22Rv1 (cell line): Measurements from ENCODE around the gene PNPLA3.
"Not testable (repeated sequence)": the region's sequence is repeated elsewhere in the genome, so short reads cannot be mapped to it uniquely, and the experiment has no call there.

ENCODE experiments used
- H3K27ac ChIP-seq: fragments of 450-650 bp; 2 replicates; pipeline ENCODE4 v1.5.1; 2017
- ZFX ChIP-seq: fragments of 450-650 bp; IDR thresholded peaks from 2 replicates; pipeline ENCODE4 v1.6.1; 2017; ENCODE audit warnings: antibody characterized with exemption, borderline replicate concordance
- TF ChIP-seq, protein P1 (sequence below): fragments of 450-650 bp; IDR thresholded peaks from 2 replicates; pipeline ENCODE4 v1.5.1; 2017; ENCODE audit warnings: mild to moderate bottlenecking

PNPLA3 gene

DNA sequence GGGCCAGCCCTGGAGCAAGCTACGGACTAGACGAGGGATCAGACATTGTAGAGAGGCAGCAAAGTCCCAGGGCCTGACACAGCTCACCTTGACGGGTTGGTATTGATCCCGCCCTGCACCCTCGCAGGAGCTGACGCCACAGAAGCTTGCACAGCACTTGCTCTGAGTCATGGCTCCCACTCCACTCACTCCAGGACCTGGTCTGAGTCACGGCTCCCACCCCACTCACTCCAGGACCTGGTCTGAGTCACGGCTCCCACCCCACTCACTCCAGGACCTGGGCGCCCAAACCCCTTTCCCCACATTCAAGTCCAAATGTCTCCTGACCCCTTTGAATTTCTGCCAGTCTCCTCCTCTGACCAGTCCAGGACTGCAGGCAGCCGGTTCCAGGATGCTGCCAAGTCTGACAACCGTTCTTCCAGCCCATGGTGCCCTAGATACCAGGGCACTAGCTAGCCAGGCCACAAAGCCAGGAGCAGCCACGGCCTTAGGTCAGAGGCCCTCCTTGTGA, 25.8 kb upstream of the PNPLA3 start:
- no peak overlapping the region for H3K27ac ChIP-seq

DNA sequence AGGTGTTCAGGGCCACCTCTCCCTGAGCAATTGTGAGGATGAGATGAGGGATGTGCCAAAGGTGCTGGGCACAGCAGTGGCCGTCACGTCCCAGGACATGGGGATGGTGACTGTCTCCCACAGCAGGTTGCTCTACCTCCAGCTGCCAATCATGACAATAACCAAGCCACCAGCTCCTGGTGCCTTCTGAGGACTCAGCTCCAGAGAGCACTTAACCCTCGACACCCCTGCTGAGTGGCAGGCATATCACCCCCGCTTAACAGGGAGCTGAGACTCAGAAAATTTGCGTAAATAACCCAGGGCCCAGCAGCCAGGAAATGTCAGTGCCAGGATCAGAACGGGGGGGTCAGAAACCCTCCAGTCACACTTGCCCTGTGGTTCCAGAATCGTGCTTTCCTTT, 23.4 kb upstream of the PNPLA3 start:
- H3K27ac ChIP-seq: no peak overlapping the region
- TF ChIP-seq, protein P1, sequence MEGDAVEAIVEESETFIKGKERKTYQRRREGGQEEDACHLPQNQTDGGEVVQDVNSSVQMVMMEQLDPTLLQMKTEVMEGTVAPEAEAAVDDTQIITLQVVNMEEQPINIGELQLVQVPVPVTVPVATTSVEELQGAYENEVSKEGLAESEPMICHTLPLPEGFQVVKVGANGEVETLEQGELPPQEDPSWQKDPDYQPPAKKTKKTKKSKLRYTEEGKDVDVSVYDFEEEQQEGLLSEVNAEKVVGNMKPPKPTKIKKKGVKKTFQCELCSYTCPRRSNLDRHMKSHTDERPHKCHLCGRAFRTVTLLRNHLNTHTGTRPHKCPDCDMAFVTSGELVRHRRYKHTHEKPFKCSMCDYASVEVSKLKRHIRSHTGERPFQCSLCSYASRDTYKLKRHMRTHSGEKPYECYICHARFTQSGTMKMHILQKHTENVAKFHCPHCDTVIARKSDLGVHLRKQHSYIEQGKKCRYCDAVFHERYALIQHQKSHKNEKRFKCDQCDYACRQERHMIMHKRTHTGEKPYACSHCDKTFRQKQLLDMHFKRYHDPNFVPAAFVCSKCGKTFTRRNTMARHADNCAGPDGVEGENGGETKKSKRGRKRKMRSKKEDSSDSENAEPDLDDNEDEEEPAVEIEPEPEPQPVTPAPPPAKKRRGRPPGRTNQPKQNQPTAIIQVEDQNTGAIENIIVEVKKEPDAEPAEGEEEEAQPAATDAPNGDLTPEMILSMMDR: no peak
- TF ChIP-seq ZFX: no peak

More for the DNA sequence above, 25.8 kb upstream of the PNPLA3 start:
- TF ChIP-seq, protein P1: no peak
- no peak for TF ChIP-seq ZFX

DNA sequence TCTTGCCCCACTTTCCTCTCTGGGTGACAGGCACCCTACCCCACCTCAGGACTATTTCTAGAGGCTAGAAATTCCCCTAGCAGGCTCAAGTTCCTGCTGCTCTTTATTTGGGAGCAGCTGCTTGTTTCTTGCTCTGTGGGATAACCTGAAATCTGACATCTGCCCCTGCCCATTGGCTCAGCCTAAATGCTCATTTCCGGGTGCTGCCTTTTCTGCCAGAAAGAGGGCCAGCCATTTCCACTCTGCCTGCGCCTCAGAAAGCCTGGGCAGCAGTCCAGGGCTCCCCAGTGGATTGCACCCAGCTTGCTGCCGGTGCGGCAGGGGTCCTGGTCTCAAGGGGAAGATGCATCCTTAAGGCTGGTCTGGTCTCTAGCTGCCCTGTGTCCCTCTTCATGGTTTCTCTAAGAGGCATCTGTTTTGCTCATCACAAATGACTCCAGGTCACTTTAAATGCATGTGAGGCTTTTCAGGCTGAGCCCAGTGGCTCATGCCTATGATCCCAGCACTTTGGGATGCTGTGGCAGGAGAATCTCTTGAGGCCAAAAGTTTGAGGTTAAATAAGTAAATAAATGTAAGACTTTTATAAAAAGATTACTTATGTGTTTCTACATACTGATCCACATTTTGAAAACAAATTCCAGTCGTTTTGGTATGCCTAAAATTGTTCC, 21.5 kb upstream of the PNPLA3 start:
- no peak for TF ChIP-seq ZFX
- TF ChIP-seq, protein P1: no peak
- H3K27ac ChIP-seq: no peak overlapping the region

DNA sequence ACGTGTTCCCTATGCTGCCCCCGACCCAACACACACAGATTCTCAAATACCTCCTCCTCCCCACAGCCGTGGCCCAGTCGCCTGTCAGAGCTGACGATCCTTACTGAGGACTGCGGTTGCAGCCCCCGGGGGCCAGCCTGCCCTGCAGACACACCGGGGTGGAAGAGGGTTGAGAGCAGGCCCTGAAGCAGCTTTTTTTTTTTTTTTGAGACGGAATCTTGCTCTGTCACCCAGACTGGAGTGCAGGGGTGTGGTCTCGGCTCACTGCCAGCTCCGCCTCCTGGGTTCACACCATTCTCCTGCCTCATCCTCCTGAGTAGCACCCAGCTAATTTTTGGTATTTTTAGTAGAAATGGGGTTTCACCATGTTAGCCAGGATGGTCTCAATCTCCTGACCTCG, 20.6 kb upstream of the PNPLA3 start:
- not testable (repeated sequence) for H3K27ac ChIP-seq

DNA sequence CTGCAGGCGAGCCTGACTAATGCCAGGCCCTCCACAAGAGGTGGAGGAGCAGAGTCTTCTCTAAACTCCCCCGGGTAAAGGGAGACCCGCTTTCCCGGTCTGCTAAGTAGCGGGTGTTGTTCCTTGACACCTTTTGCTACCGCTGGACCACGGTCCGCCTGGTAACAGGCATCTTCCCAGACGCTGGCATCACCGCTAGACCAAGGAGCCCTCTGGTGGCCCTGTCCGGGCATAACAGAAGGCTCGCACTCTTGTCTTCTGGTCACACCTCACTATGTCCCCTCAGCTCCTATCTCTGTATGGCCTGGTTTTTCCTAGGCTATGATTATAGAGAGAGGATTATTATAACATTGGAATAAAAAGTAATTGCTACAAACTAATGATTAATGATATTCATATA, 19.2 kb upstream of the PNPLA3 start:
- H3K27ac ChIP-seq: not testable (repeated sequence)
- TF ChIP-seq, protein P1: peak; percentile 70

DNA sequence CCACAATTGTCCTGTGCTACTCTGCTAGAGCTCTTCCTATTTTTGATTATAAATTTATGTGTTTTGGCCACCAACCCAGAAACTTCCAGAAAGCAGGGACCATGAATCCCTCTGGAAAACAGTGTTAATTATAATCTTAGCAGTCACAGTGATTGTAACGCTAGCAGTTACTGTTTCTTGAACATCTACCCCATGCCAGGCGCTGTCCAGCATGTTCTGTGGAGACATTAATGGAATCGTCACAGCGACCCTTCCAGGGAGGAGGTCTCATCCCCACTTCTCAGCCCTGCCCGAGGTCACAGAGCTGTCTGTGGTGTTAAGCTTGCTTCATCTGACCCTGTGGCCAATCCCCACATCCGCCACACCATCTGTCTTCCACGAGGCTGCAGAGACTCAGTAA, 17.9 kb upstream of the PNPLA3 start:
- no peak overlapping the region for H3K27ac ChIP-seq
- TF ChIP-seq, protein P1: no peak
- TF ChIP-seq ZFX: no peak

DNA sequence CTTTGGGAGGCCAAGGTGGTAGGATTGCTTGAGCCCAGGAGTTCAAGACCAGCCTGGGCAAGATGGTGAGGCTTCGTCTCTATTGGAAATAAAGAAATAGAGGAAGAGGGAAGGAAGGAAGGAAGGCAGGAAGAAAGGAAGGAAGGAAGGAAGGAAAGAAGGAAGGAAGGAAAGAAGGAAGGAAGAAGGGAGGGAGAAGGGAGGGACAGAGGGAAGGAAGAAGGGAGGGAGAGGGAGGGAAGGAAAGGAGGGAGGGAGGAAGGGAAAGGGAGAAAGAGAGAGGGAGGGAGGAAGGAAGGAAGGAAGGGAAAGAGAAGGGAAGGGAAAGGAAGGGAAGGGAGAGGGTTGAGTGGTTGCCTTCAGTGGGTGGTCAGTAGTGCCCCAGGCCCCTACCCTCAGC, 13.9 kb upstream of the PNPLA3 start:
- no peak for TF ChIP-seq ZFX
- TF ChIP-seq, protein P1: no peak
- H3K27ac ChIP-seq: no peak overlapping the region

DNA sequence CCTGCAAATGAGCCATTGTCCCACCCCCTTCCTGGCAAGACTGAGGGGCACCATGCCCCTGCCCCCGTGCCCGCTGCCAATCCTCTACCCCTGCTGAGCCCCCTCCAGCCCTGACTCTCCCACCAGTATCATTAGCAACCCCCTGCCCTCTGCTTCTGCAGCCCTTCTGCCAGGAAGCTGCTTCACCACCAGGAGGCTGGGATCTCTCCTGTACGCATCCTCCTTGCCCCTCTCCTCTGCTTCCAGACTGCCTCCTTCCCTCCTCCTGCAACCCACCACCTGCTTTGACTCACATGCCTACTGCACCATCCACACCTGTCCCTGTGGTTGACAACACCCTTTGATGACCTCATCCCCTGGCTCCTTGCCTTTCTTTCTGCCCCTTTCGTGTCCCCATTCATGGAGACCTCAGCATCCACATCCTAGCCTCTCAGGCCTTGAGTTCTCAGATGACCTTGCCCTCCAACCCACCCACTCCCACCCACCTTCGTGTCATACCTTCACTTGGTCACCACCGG, 13.4 kb upstream of the PNPLA3 start:
- no peak overlapping the region for H3K27ac ChIP-seq
- TF ChIP-seq, protein P1: no peak
- TF ChIP-seq ZFX: no peak
